B cell (primary cell): ENCODE data around the gene CMIP. TPM values are rescaled to one million over a fixed set of nuclear protein-coding genes. Genes with fewer than 3 reads are reported as not detected.

Experiments
- ATAC-seq: fragments of 200-7000 bp; cut with Tn5 transposase; one replicate; pipeline ENCODE4 v1.10.0; 2021; ENCODE audit warnings: low read depth, mild to moderate bottlenecking, moderate number of reproducible peaks, moderate library complexity
- CTCF ChIA-PET: fragments of 350-600 bp; sonication (Branson Sonifier 250); formaldehyde crosslinking; loops from one replicate; lab custom pipeline; 2021; ENCODE audit warnings: antibody characterized with exemption, inconsistent platforms; lab: Charles Lee
- POLR2A ChIA-PET: fragments of 350-600 bp; sonication (Branson Sonifier 250); formaldehyde crosslinking; loops from one replicate; lab custom pipeline; 2021; ENCODE audit warnings: antibody characterized with exemption; lab: Charles Lee
- DNase-seq: peaks from one replicate; pipeline ENCODE4 v3.0.0; 2013
- H2AFZ ChIP-seq: 2 replicates; pipeline ENCODE4 v1.6.1; 2012; ENCODE audit warnings: mild to moderate bottlenecking, low read depth, low read length; ENCODE audit not compliant: insufficient read depth, poor library complexity, severe bottlenecking
- H3K27ac ChIP-seq, 2 donors: 1 replicate in 1 of 2; 2 replicates in 1 of 2; pipeline ENCODE4 v1.5.1; 2012 to 2013; ENCODE audit warnings: low read length in 2 of 2, mild to moderate bottlenecking in 2 of 2, moderate library complexity in 1 of 2
- H3K27me3 ChIP-seq, 4 experiments: fragments of 200-600 bp in 1 of 4; sonication (generic) in 1 of 4; replicated peaks in 1 of 4; 1 replicate in 2 of 4; 2 replicates in 2 of 4; pipeline versions ENCODE4 v1.6.1 to v1.7.0; 2013 to 2016; ENCODE audit warnings: low read length in 3 of 4, mild to moderate bottlenecking in 2 of 4, mixed read lengths in 1 of 4, moderate library complexity in 1 of 4; ENCODE audit not compliant: insufficient read depth in 4 of 4, control insufficient read depth in 3 of 4; ENCODE audit errors: control extremely low read depth in 1 of 4
- H3K36me3 ChIP-seq, 2 experiments: replicated peaks in 1 of 2; 1 replicate in 1 of 2; 2 replicates in 1 of 2; pipeline versions ENCODE4 v1.6.1 to v1.7.1; 2013; ENCODE audit warnings: low read length in 1 of 2; ENCODE audit not compliant: insufficient read depth in 2 of 2, control insufficient read depth in 1 of 2; ENCODE audit errors: control extremely low read depth in 1 of 2, extremely low read depth in 1 of 2
- H3K4me1 ChIP-seq, 2 donors: fragments of 200-600 bp in 1 of 2; sonication (generic) in 1 of 2; 1 replicate in 1 of 2; 2 replicates in 1 of 2; pipeline versions ENCODE4 v1.5.1 to v1.6.1; 2013 to 2017; ENCODE audit warnings: low read length in 2 of 2; ENCODE audit not compliant: control insufficient read depth in 2 of 2, insufficient read depth in 2 of 2
- H3K4me2 ChIP-seq: replicated peaks from 2 replicates; pipeline ENCODE3; 2012; ENCODE audit warnings: mild to moderate bottlenecking, low read depth, low read length; ENCODE audit not compliant: poor library complexity, severe bottlenecking
- H3K4me3 ChIP-seq, 5 experiments: fragments of 200-600 bp in 1 of 5; sonication (generic) in 1 of 5; 1 replicate in 3 of 5; 2 replicates in 2 of 5; pipeline versions ENCODE4 v1.5.1 to v1.7.0; 2011 to 2016; ENCODE audit warnings: low read length in 4 of 5, mild to moderate bottlenecking in 4 of 5, low read depth in 2 of 5, control low read depth in 1 of 5, moderate library complexity in 1 of 5; ENCODE audit not compliant: insufficient read depth in 1 of 5; ENCODE audit errors: control extremely low read depth in 1 of 5, extremely low read depth in 1 of 5
- H3K79me2 ChIP-seq: fragments of 200-600 bp; sonication (generic); one replicate; pipeline ENCODE4 v1.6.0; 2016; ENCODE audit warnings: low read length; ENCODE audit not compliant: control insufficient read depth, insufficient read depth
- H3K9ac ChIP-seq: fragments of 200-600 bp; sonication (generic); 2 replicates; pipeline ENCODE4 v1.6.1; 2017; ENCODE audit warnings: mild to moderate bottlenecking, low read length, moderate library complexity
- H3K9me3 ChIP-seq, 3 donors: one replicate each; pipeline versions ENCODE4 v1.6.1 to v1.7.1; 2013; ENCODE audit warnings: low read length in 2 of 3; ENCODE audit not compliant: control insufficient read depth in 2 of 3, insufficient read depth in 1 of 3; ENCODE audit errors: control extremely low read depth in 1 of 3
- H4K20me1 ChIP-seq: 2 replicates; pipeline ENCODE4 v1.6.0; 2012; ENCODE audit warnings: mild to moderate bottlenecking, low read length; ENCODE audit not compliant: insufficient read depth, control insufficient read depth, poor library complexity, severe bottlenecking
- H3K27ac Mint-ChIP-seq: one replicate; pipeline ENCODE4 v1.8.0; 2021; ENCODE audit warnings: mixed read lengths
- H3K27me3 Mint-ChIP-seq: one replicate; pipeline ENCODE4 v1.8.0; 2021; ENCODE audit warnings: mixed read lengths
- H3K4me1 Mint-ChIP-seq: one replicate; pipeline ENCODE4 v1.8.0; 2021; ENCODE audit warnings: mixed read lengths
- H3K4me3 Mint-ChIP-seq: one replicate; pipeline ENCODE4 v1.8.0; 2021; ENCODE audit warnings: mixed read lengths
- H3K9me3 Mint-ChIP-seq: one replicate; pipeline ENCODE4 v1.8.0; 2022; ENCODE audit warnings: mixed read lengths; ENCODE audit not compliant: insufficient read depth
- EZH2 ChIP-seq: IDR thresholded peaks from 2 replicates; pipeline ENCODE4 v1.6.1; 2012; ENCODE audit warnings: borderline replicate concordance, low read depth, mild to moderate bottlenecking, moderate library complexity, low read length; ENCODE audit not compliant: insufficient read depth, poor library complexity, severe bottlenecking
- WGBS: methylation state at CpG from one replicate; pipeline ENCODE4 v1.1.5; 2013; ENCODE audit warnings: missing lambda C conversion rate; ENCODE audit not compliant: insufficient coverage; 5-methylcytosine and 5-hydroxymethylcytosine counted together
- intact Hi-C: fragments of 100-400 bp; cut with micrococcal nuclease; formaldehyde crosslinking; loops from one replicate; pipeline ENCODE4 v1.10.0; 2022
- polyA plus RNA-seq: library from polyadenylated mRNA; depleted of rRNA; stranded (reverse); fragments of >200 nt; gene quantifications from 2 replicates; pipeline ENCODE4 v1.2.3, GENCODE V29; 2012
- total RNA-seq, 2 donors: library from RNA; stranded (reverse); fragments of 120-200 nt in 1 of 2; gene quantifications; 1 replicate in 1 of 2; 2 replicates in 1 of 2; pipeline versions ENCODE4 v1.2.3 to v1.2.4, GENCODE V29; 2013 to 2022
- TF ChIP-seq, protein P1 (sequence below): fragments of 200-600 bp; IDR thresholded peaks from one replicate; pipeline ENCODE4 v1.8.0; 2022; ENCODE audit warnings: antibody characterized with exemption, mild to moderate bottlenecking

Gene CMIP
- total and polyA plus RNA-seq, 2 donors (not counting 1 experiment from before 2014, with no cell fraction given): 27.1 to 155 TPM

DNA sequence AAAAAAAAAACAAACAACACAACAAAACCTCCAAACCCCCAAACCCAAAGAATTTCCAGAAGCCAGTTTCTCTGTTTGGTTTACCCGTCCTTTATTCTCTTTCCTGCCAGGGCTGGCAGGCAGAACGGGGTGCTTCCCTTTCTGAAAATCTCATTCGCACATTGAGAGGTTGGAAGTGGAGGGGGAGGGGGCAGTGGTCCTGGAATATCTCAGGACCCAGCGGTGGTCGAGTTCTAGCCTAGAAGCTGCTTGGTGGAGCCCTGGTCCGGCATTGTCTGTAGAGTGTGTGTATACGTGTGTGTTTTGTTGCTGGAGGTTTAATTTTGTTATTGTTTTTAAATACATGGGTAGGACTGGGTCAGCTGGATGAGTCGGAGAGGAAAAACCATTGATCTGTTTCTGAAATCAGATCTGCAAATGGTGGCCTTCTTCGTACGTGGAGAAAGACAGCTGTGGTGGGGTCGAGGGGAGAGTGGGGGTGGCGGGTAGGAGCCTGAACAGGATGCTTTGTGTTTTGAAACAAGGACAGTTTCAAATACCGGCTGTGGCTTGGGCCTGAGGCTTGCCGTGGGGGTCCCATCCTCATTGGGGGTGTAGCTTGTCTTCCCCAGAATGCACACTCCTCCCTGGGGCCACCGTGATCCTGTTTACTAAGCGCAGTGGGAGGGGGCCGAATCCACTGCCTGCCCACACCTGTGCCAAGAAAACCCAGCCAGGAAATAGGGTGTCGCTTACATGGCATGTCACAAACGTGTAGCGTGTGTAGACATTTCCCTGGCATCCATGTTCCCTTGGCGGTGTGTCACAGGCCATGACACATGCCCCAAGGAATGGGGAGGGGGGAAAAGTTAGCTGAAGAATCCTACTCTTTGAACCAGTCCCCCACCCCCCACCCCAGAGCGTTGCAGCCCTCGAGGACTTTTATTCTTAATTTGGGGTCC lies 1.6 kb downstream of the CMIP start:
- peak overlapping the region; percentile 68 to 90 (median 80) for H3K4me3 ChIP-seq
- WGBS: 10% methylated on average over 14 of the region's 23 CpGs
- no peak for TF ChIP-seq EZH2
- TF ChIP-seq, protein P1, sequence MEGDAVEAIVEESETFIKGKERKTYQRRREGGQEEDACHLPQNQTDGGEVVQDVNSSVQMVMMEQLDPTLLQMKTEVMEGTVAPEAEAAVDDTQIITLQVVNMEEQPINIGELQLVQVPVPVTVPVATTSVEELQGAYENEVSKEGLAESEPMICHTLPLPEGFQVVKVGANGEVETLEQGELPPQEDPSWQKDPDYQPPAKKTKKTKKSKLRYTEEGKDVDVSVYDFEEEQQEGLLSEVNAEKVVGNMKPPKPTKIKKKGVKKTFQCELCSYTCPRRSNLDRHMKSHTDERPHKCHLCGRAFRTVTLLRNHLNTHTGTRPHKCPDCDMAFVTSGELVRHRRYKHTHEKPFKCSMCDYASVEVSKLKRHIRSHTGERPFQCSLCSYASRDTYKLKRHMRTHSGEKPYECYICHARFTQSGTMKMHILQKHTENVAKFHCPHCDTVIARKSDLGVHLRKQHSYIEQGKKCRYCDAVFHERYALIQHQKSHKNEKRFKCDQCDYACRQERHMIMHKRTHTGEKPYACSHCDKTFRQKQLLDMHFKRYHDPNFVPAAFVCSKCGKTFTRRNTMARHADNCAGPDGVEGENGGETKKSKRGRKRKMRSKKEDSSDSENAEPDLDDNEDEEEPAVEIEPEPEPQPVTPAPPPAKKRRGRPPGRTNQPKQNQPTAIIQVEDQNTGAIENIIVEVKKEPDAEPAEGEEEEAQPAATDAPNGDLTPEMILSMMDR: no peak
- ATAC-seq (no peak), DNase-seq (peak; percentile 42)
- peaks cover 62% of the 10 kb centered on the region for H3K79me2 ChIP-seq
- CTCF ChIA-PET: interaction anchor here (0.6 to 2.4 kb wide), 8 partner anchors 11 to 428 kb away, joined by 3 to 13 read pairs (median 5); no protein-coding TSS in a partner anchor
- H3K4me1 ChIP-seq: peaks cover 42 to 50% of the 10 kb centered on the region in 2 donors
- H3K9me3 Mint-ChIP-seq: peaks cover 4% of the 10 kb centered on the region
- no peaks in the 10 kb centered on the region for H3K27me3 Mint-ChIP-seq
- H3K36me3 ChIP-seq: peaks cover 0 to 6% of the 10 kb centered on the region in 2 experiments
- H3K27ac Mint-ChIP-seq: peak overlapping the region; percentile 88
- H3K27me3 ChIP-seq: no peaks in the 10 kb centered on the region
- peak overlapping the region; percentile 87 for H3K4me2 ChIP-seq
- peak overlapping the region; percentile 95 for H3K9ac ChIP-seq
- POLR2A ChIA-PET: interaction anchor here (0.7 to 2.0 kb wide), 3 partner anchors 16 to 51 kb away, joined by 3 to 12 read pairs (median 6); no protein-coding TSS in a partner anchor
- peak overlapping the region; percentile 33 for H2AFZ ChIP-seq
- peak overlapping the region; percentile 91 for H3K4me3 Mint-ChIP-seq
- peaks cover 59% of the 10 kb centered on the region for H3K4me1 Mint-ChIP-seq
- peak overlapping the region; percentile 57 to 77 for H3K27ac ChIP-seq
- peaks cover 0 to 5% (median 0%) of the 10 kb centered on the region in 3 donors for H3K9me3 ChIP-seq
- intact Hi-C loops: loop anchor here (1.0 kb wide), 2 partner anchors 33 to 55 kb away; no protein-coding TSS in a partner anchor
- H4K20me1 ChIP-seq: peaks cover 46% of the 10 kb centered on the region
